RWPE2 (cell line): Measurements from ENCODE around the gene GPR149.

ENCODE experiments used
- ATAC-seq: fragments of 200-7000 bp; cut with Tn5 transposase; 3 replicates; pipeline ENCODE4 v1.9.1; 2021; ENCODE audit warnings: low read depth
- DNase-seq: peaks from one replicate; pipeline ENCODE4 v3.0.0-alpha.2; 2020; ENCODE audit warnings: low spot score
- H3K27ac ChIP-seq: fragments of 450-650 bp; 2 replicates; pipeline ENCODE4 v1.5.1; 2017; ENCODE audit warnings: mild to moderate bottlenecking; ENCODE audit not compliant: poor library complexity, severe bottlenecking
- H3K27me3 ChIP-seq: fragments of 250-450 bp; sonication (Bioruptor Pico); 2 replicates; pipeline ENCODE4 v1.5.1; 2021; ENCODE audit warnings: mild to moderate bottlenecking, moderate library complexity; ENCODE audit not compliant: insufficient read depth, poor library complexity, severe bottlenecking
- H3K36me3 ChIP-seq: fragments of 250-450 bp; sonication (Bioruptor Pico); 2 replicates; pipeline ENCODE4 v1.5.1; 2020; ENCODE audit warnings: low read depth, mild to moderate bottlenecking, moderate library complexity
- H3K4me1 ChIP-seq: fragments of 250-450 bp; sonication (Bioruptor Pico); 2 replicates; pipeline ENCODE4 v1.5.1; 2021; ENCODE audit warnings: mild to moderate bottlenecking, moderate library complexity; ENCODE audit not compliant: insufficient read depth, poor library complexity, severe bottlenecking
- H3K4me3 ChIP-seq: fragments of 250-450 bp; sonication (Bioruptor Pico); 2 replicates; pipeline ENCODE4 v1.5.1; 2021; ENCODE audit warnings: mild to moderate bottlenecking, moderate library complexity; ENCODE audit not compliant: severe bottlenecking
- H3K9me3 ChIP-seq: fragments of 250-450 bp; sonication (Bioruptor Pico); 2 replicates; pipeline ENCODE4 v1.5.1; 2021; ENCODE audit warnings: mild to moderate bottlenecking, moderate library complexity; ENCODE audit not compliant: severe bottlenecking
- TF ChIP-seq, protein P1 (sequence below): fragments of 450-650 bp; IDR thresholded peaks from one replicate; pipeline ENCODE4 v1.5.1; 2017; ENCODE audit warnings: mild to moderate bottlenecking, moderate library complexity; ENCODE audit not compliant: poor library complexity, severe bottlenecking

GPR149 gene, protein sequence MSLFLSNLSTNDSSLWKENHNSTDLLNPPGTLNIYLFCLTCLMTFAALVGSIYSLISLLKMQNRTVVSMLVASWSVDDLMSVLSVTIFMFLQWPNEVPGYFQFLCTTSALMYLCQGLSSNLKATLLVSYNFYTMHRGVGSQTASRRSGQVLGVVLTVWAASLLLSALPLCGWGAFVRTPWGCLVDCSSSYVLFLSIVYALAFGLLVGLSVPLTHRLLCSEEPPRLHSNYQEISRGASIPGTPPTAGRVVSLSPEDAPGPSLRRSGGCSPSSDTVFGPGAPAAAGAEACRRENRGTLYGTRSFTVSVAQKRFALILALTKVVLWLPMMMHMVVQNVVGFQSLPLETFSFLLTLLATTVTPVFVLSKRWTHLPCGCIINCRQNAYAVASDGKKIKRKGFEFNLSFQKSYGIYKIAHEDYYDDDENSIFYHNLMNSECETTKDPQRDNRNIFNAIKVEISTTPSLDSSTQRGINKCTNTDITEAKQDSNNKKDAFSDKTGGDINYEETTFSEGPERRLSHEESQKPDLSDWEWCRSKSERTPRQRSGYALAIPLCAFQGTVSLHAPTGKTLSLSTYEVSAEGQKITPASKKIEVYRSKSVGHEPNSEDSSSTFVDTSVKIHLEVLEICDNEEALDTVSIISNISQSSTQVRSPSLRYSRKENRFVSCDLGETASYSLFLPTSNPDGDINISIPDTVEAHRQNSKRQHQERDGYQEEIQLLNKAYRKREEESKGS

DNA sequence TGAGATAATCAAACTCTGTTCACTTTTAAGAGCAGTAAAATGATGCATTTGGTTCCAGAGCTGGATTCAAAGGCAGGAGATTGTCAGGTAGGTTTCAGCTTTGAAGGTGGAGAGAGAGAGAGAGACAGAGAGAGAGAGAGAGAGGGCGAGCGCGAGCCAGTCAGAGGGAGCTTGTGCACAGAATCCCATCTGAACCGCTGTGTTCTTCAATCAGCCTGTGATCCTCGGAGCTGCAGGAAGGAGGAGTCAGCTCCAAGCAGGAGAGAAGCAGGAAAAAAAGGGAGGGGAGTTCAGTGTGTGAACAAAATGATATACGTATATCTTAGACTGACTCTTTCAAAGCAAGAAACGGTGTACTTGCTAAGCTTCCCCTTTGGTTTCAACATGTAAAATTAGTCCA lies at the start of gene GPR149:
Gene GPR149, minus strand, starts transcription at position 177 of the 400 bp plus-strand sequence. CDS start 575 bp downstream, outside the sequence.
- ATAC-seq (peak; percentile 44; the same call in 2 of the 3 replicates), DNase-seq (no peak)
- Histone ChIP-seq H3K36me3 (no peaks in the 10 kb centered on the region), H3K4me3 (no peak within 1 kb of the TSS), H3K27ac (no peak within 1 kb of the TSS), H3K27me3 (peaks cover 48% of the 10 kb centered on the region), H3K9me3 (no peaks in the 10 kb centered on the region), H3K4me1 (no peaks in the 10 kb centered on the region)
- TF ChIP-seq, protein P1, sequence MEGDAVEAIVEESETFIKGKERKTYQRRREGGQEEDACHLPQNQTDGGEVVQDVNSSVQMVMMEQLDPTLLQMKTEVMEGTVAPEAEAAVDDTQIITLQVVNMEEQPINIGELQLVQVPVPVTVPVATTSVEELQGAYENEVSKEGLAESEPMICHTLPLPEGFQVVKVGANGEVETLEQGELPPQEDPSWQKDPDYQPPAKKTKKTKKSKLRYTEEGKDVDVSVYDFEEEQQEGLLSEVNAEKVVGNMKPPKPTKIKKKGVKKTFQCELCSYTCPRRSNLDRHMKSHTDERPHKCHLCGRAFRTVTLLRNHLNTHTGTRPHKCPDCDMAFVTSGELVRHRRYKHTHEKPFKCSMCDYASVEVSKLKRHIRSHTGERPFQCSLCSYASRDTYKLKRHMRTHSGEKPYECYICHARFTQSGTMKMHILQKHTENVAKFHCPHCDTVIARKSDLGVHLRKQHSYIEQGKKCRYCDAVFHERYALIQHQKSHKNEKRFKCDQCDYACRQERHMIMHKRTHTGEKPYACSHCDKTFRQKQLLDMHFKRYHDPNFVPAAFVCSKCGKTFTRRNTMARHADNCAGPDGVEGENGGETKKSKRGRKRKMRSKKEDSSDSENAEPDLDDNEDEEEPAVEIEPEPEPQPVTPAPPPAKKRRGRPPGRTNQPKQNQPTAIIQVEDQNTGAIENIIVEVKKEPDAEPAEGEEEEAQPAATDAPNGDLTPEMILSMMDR, result peak; percentile 9

DNA sequence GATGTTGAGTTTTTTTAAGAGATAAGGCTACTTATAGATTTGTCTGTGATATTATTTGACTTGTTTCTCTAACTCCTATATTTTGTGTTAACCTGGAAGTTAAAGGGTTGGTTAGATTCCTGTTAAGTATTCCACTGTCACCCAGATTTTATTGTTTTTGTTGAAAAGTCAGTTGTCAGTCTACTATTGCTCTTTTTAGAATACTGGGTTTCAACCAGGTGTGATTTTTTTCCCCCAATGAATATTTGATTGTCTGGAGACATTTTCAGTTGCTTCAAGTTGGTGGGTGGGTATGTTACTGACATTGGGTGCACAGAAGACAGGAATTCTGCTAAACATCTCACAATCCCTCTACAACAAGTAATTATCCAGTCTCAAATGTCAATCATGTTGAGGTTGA lies 43.8 kb upstream of the GPR149 start:
- H3K27ac ChIP-seq, result no peak overlapping the region
- H3K27me3 ChIP-seq, result no peaks in the 10 kb centered on the region
- H3K4me3 ChIP-seq, result no peak overlapping the region
- no peaks in the 10 kb centered on the region for H3K36me3 ChIP-seq
- no peaks in the 10 kb centered on the region for H3K9me3 ChIP-seq
- TF ChIP-seq, protein P1, result no peak
- DNase-seq, result no peak
- H3K4me1 ChIP-seq, result no peaks in the 10 kb centered on the region
- ATAC-seq, result no peak

DNA sequence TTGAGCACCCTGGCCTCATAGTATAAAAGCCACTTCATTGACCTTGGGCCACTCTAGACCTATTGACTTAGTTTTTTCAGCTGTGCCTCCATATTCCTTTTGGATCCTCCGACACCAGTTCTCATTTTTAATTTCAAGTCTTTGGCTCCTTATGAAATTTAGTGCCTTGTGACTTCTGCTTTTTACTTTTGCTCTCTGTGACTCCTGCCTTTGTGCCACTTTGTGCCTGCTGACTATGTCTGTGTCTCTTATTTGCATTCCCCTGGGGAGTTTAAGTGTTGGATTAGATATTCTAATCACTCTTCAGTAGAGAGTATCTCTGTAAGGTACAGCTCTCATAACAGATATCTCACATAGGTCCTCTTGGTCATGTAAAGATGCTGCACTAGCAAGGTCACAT lies 39.6 kb upstream of the GPR149 start:
- Histone ChIP-seq H3K4me3 (no peak overlapping the region), H3K9me3 (no peaks in the 10 kb centered on the region), H3K4me1 (peaks cover 9% of the 10 kb centered on the region), H3K27ac (no peak overlapping the region), H3K27me3 (no peaks in the 10 kb centered on the region), H3K36me3 (no peaks in the 10 kb centered on the region)
- ATAC-seq, result no peak
- TF ChIP-seq, protein P1, result no peak
- DNase-seq, result no peak

DNA sequence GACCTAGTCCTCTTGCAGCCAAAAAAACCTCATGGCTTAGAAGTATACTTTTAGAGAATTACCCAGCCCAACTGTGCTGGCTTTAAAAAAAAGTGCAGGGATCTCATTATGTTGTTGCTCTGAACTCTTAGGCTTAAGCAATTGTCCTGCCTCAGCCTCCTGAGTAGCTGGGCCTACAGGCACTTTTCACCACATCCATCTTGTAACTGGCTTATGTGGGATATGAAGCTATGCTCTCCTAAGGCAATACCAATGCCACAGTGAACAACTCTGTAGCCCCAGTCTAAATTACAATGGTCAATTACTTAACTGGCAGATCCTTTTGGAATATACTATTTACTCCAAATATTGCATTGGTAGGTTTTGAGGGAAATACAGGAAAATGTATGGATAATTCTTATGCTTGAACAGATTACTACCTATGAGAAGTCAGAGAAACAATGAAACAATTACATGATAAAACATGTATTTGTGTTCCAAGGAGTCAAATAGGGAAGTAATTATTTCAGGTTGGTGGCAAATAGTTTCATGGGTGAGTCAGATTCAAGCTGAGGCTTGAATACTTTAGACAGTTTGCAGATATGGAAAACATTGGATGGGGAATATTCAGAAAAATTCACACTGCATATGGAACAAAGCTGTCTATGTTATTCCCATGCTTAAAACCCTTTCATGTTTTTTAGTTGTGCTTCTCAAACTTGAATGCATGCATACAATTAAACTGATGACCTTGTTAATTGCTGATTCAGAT lies 34.6 kb upstream of the GPR149 start:
- ATAC-seq (peak; percentile 87), DNase-seq (no peak)
- peaks cover 17% of the 10 kb centered on the region for H3K4me1 ChIP-seq
- H3K27ac ChIP-seq, result peak overlapping the region; percentile 66
- TF ChIP-seq, protein P1, result no peak
- no peak overlapping the region for H3K4me3 ChIP-seq
- H3K27me3 ChIP-seq, result no peaks in the 10 kb centered on the region
- H3K9me3 ChIP-seq, result no peaks in the 10 kb centered on the region
- H3K36me3 ChIP-seq, result no peaks in the 10 kb centered on the region
